ENCODE measurements around the gene ARGLU1. TPM values are rescaled to one million over a fixed set of nuclear protein-coding genes. Genes with fewer than 3 reads are reported as not detected.

Gene ARGLU1
- total RNA-seq, 1 experiment from 2014 or later, result 31.8 TPM

DNA sequence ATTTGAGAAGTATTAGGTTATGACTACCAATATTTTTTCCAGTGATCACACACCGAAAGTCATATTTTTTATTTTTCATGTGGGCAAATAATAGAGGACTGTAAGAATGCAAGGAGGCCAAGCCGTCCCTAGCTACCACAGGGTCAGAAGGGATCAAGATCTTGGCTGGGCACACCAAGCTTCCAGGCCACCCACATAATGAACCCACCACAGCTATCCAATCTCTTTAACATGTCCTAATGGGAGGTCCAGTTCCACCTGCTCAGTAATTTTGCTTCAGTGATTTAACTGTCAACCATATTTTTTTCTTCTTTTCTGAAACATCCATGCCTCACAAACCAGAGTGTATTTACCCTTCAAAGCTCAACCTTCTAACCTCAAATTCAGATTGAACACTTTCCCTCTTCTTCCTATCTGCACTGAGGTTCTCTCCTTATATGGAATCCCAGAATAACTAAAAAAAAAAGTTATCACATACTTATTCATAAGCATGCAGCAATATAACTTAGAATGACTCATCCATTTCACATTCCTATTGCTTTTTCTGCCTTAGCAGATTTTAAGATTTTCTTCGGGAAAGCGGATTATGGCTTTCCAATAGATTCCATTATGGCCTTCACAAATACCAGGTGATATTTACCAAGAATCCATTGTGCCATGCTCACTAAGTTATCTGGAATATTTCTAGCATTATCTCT, 12.2 kb downstream of the ARGLU1 start:
- no peaks in the 10 kb centered on the region for H3K27me3 ChIP-seq (ENCODE audit: low read length)
- peaks cover 22% of the 10 kb centered on the region for H4K20me1 ChIP-seq (ENCODE audit: low read length)

DNA sequence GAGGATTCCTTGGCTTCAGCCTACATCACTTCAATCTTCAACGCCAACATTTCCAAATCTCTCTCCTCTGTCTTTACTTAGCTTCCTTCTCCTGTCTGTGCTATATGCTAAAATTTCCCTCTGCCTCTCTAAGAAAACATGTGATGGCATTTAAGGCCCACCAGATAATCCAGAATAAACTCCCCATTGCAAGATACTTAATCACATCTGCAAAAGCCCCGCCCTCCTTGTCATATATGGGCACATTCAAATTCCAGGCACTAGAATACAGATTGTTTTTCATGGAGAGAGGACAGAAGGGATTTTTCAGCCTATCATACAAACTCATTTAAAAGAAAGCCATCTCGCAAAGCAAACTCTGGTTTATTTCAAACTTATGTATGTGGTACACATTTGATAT, 16.2 kb downstream of the ARGLU1 start:
- ChIA-PET POLR2A (ENCODE audit: unreplicated experiment) (no interaction called here), CTCF (no interaction called here)
- TF ChIP-seq EZH2 (IDR thresholded peaks at IDR 0.05; ENCODE audit: low read length, unreplicated experiment) (no peak), EZH2phosphoT487 (IDR thresholded peaks at IDR 0.05; ENCODE audit: borderline replicate concordance, low read length) (no peak)
- TF ChIP-seq, protein P1, sequence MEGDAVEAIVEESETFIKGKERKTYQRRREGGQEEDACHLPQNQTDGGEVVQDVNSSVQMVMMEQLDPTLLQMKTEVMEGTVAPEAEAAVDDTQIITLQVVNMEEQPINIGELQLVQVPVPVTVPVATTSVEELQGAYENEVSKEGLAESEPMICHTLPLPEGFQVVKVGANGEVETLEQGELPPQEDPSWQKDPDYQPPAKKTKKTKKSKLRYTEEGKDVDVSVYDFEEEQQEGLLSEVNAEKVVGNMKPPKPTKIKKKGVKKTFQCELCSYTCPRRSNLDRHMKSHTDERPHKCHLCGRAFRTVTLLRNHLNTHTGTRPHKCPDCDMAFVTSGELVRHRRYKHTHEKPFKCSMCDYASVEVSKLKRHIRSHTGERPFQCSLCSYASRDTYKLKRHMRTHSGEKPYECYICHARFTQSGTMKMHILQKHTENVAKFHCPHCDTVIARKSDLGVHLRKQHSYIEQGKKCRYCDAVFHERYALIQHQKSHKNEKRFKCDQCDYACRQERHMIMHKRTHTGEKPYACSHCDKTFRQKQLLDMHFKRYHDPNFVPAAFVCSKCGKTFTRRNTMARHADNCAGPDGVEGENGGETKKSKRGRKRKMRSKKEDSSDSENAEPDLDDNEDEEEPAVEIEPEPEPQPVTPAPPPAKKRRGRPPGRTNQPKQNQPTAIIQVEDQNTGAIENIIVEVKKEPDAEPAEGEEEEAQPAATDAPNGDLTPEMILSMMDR (conservative IDR thresholded peaks at IDR 0.05; ENCODE audit: low read depth, low read length), result no peak
- Histone ChIP-seq H3K4me3 (ENCODE audit: low read length) (no peak overlapping the region), H3K27me3 (ENCODE audit: low read length) (no peaks in the 10 kb centered on the region), H3K27ac (ENCODE audit: low read length) (no peak overlapping the region), H3K9ac (ENCODE audit: low read length) (no peak overlapping the region), H3K79me2 (ENCODE audit: low read length) (peaks cover 91% of the 10 kb centered on the region), H3K4me1 (ENCODE audit: insufficient read depth, low read length) (peaks cover 15% of the 10 kb centered on the region), H3K9me2 (replicated peaks; ENCODE audit: low read length) (no peaks in the 10 kb centered on the region), H3F3A (ENCODE audit: low read length, unreplicated experiment) (no peaks in the 10 kb centered on the region), H3K9me3 (ENCODE audit: low read length) (no peaks in the 10 kb centered on the region), H3K36me3 (ENCODE audit: low read depth, low read length) (peaks cover 48% of the 10 kb centered on the region), H4K20me1 (ENCODE audit: low read length) (peaks cover 13% of the 10 kb centered on the region; the same call in 1 of the 2 replicates), H3K4me2 (ENCODE audit: low read length) (no peak overlapping the region), H2AFZ (ENCODE audit: low read length) (no peak overlapping the region)
- no peak for DNase-seq
- no TSS peak for BruUV-seq (replicated peaks)
- ATAC-seq, result no peak
- intact Hi-C loops (cut with micrococcal nuclease), result no loop called here

More for the DNA sequence above, 12.2 kb downstream of the ARGLU1 start:
- no peak for ATAC-seq
- Histone ChIP-seq H3K4me3 (ENCODE audit: low read length) (no peak overlapping the region), H3K36me3 (ENCODE audit: low read depth, low read length) (peaks cover 61% of the 10 kb centered on the region), H3K9ac (ENCODE audit: low read length) (no peak overlapping the region), H3K9me3 (ENCODE audit: low read length) (no peaks in the 10 kb centered on the region), H3K79me2 (ENCODE audit: low read length) (peaks cover 95% of the 10 kb centered on the region), H3K27ac (ENCODE audit: low read length) (no peak overlapping the region), H3K4me1 (ENCODE audit: insufficient read depth, low read length) (no peaks in the 10 kb centered on the region), H2AFZ (ENCODE audit: low read length) (no peak overlapping the region), H3K4me2 (ENCODE audit: low read length) (no peak overlapping the region), H3K9me2 (replicated peaks; ENCODE audit: low read length) (no peaks in the 10 kb centered on the region), H3F3A (ENCODE audit: low read length, unreplicated experiment) (no peaks in the 10 kb centered on the region)
- ChIA-PET CTCF (no interaction called here), POLR2A (ENCODE audit: unreplicated experiment) (no interaction called here)
- TF ChIP-seq EZH2 (IDR thresholded peaks at IDR 0.05; ENCODE audit: low read length, unreplicated experiment) (no peak), EZH2phosphoT487 (IDR thresholded peaks at IDR 0.05; ENCODE audit: borderline replicate concordance, low read length) (no peak)
- TF ChIP-seq, protein P1 (conservative IDR thresholded peaks at IDR 0.05; ENCODE audit: low read depth, low read length), result no peak
- intact Hi-C loops (cut with micrococcal nuclease), result no loop called here
- no peak for DNase-seq
- BruUV-seq (replicated peaks), result no TSS peak

DNA sequence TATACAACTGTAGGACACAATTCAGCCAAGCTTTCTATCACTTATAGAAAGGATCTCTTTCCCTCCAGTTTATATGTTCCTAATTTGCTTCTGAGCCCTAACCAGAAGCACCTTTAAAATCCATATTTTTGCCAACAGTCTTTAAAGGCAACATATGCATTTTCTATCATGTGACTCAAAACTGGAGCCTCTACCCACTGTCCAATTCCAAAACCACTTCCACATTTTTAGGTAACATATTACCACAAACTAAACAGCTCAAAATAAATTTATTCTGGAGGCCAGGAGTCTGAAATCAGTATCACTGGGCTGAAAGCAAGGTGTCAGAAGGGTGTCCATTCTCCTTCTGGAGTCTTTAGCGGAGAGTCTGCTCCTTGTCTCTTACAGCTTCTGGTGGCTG, 16.6 kb downstream of the ARGLU1 start:
- Histone ChIP-seq H3K9me3 (ENCODE audit: low read length) (no peaks in the 10 kb centered on the region), H4K20me1 (ENCODE audit: low read length) (peaks cover 13% of the 10 kb centered on the region), H3K36me3 (ENCODE audit: low read depth, low read length) (peaks cover 45% of the 10 kb centered on the region), H3K9ac (ENCODE audit: low read length) (no peak overlapping the region), H3K4me1 (ENCODE audit: insufficient read depth, low read length) (peaks cover 15% of the 10 kb centered on the region), H3K9me2 (replicated peaks; ENCODE audit: low read length) (no peaks in the 10 kb centered on the region), H3F3A (ENCODE audit: low read length, unreplicated experiment) (no peaks in the 10 kb centered on the region), H2AFZ (ENCODE audit: low read length) (no peak overlapping the region), H3K79me2 (ENCODE audit: low read length) (peaks cover 91% of the 10 kb centered on the region), H3K4me3 (ENCODE audit: low read length) (no peak overlapping the region), H3K27ac (ENCODE audit: low read length) (no peak overlapping the region), H3K27me3 (ENCODE audit: low read length) (no peaks in the 10 kb centered on the region), H3K4me2 (ENCODE audit: low read length) (no peak overlapping the region)
- TF ChIP-seq EZH2 (IDR thresholded peaks at IDR 0.05; ENCODE audit: low read length, unreplicated experiment), result no peak
- TF ChIP-seq EZH2phosphoT487 (IDR thresholded peaks at IDR 0.05; ENCODE audit: borderline replicate concordance, low read length), result no peak
- TF ChIP-seq, protein P1 (conservative IDR thresholded peaks at IDR 0.05; ENCODE audit: low read depth, low read length), result no peak
- DNase-seq, result no peak
- POLR2A ChIA-PET (ENCODE audit: unreplicated experiment), result no interaction called here
- ATAC-seq, result no peak
- CTCF ChIA-PET, result no interaction called here
- BruUV-seq (replicated peaks), result no TSS peak
- intact Hi-C loops (cut with micrococcal nuclease), result no loop called here

Measured in PC-3 (cell line).